Measurements from ENCODE around the gene ZRANB3. TPM values are rescaled to one million over a fixed set of nuclear protein-coding genes. Genes with fewer than 3 reads are reported as not detected.
A peak's percentile ranks its signal among the peaks of the same experiment; 100 is the strongest.

Gene ZRANB3
- total and polyA plus RNA-seq, 2 donors (not counting 3 experiments of a cell fraction or from before 2014, with no cell fraction given), result 2.2 to 6.0 TPM

DNA sequence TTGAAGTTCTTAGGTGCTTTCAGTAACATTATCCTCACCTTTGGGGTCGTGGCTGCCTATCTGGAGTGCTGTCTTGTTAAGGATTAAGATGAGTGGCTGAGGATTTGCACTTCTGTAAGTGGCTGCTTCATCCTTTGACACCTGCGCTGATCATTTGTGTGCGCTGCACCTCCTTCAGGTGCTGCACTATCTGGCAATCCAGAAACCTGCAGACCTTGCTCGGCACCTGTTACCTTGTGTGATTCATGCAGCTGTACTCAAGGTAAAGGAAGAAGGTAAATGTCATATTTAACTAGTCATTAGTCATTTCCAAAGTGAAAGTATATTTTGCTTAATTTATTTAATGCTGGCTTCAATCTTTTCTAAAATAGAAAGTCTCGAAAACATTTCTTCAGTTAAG, 368.6 kb downstream of the ZRANB3 start:
- Histone ChIP-seq H3K4me1 (ENCODE audit: control insufficient read depth, extremely low read depth, insufficient read depth, low read length) (no peaks in the 10 kb centered on the region), H3K79me2 (ENCODE audit: control insufficient read depth, insufficient read depth, low read length) (peaks cover 2% of the 10 kb centered on the region), H3K9me1 (replicated peaks; ENCODE audit: control insufficient read depth, extremely low read depth, insufficient read depth, low read length) (no peaks in the 10 kb centered on the region), H3K4me2 (ENCODE audit: insufficient read depth, low read length) (no peak overlapping the region), H3K27me3 (ENCODE audit: control insufficient read depth in 2 of 2, insufficient read depth in 2 of 2, low read length in 2 of 2) (no peaks in the 10 kb centered on the region), H3K4me3 (replicated peaks in 1 of 3; ENCODE audit: insufficient read depth in 1 of 3, low read depth in 1 of 3, low read length in 3 of 3) (no peak overlapping the region), H2AFZ (ENCODE audit: low read depth, low read length) (no peak overlapping the region), H4K20me1 (replicated peaks; ENCODE audit: control insufficient read depth, extremely low read depth, insufficient read depth, low read length) (no peaks in the 10 kb centered on the region), H3K9me3 (replicated peaks; ENCODE audit: control insufficient read depth, insufficient read depth, low read length) (no peaks in the 10 kb centered on the region), H3K27ac (ENCODE audit: insufficient read depth, low read depth, low read length) (no peak overlapping the region), H3K9ac (replicated peaks; ENCODE audit: extremely low read depth, insufficient read depth, low read length) (no peak overlapping the region), H3K36me3 (ENCODE audit: control insufficient read depth in 2 of 2, extremely low read depth in 1 of 2, insufficient read depth in 2 of 2, low read length in 2 of 2) (peaks cover 2 to 4% of the 10 kb centered on the region in 2 experiments)
- no TSS peak for BruUV-seq (replicated peaks)
- ChIA-PET POLR2A (no interaction called here), CTCF (no interaction called here)
- FAIRE-seq (no peak), DNase-seq (ENCODE audit: low read depth, low spot score) (no peak)
- intact Hi-C loops (cut with micrococcal nuclease), result loop anchor here (10.0 kb wide), 1 partner anchor 158 kb away; no protein-coding TSS in a partner anchor
- TF ChIP-seq EZH2 (IDR thresholded peaks at IDR 0.05; ENCODE audit: borderline replicate concordance, low read depth, low read length, severe bottlenecking) (no peak), POLR2AphosphoS5 (IDR thresholded peaks at IDR 0.05; ENCODE audit: insufficient read depth, low read depth, low read length) (no peak), GATA2 (IDR thresholded peaks at IDR 0.05; ENCODE audit: insufficient read depth, insufficient read length, low read depth, low read length) (no peak), POLR2A (IDR thresholded peaks at IDR 0.05; ENCODE audit: low read depth, low read length) (no peak), FOS (IDR thresholded peaks at IDR 0.05; ENCODE audit: borderline replicate concordance, insufficient read depth, low read length) (no peak)
- dilution Hi-C loops (cut with MboI; ENCODE audit: extremely low pct_ligation_motif_present, low sequenced_read_pairs), result no loop called here

GRCh38 chr2:135159191-135159590, 371.8 kb downstream of the ZRANB3 start:
- Histone ChIP-seq H3K27me3 (ENCODE audit: control insufficient read depth in 2 of 2, insufficient read depth in 2 of 2, low read length in 2 of 2) (no peaks in the 10 kb centered on the region), H3K27ac (ENCODE audit: insufficient read depth, low read depth, low read length) (no peak overlapping the region), H3K36me3 (ENCODE audit: control insufficient read depth in 2 of 2, extremely low read depth in 1 of 2, insufficient read depth in 2 of 2, low read length in 2 of 2) (peaks cover 1 to 7% of the 10 kb centered on the region in 2 experiments), H3K9me1 (replicated peaks; ENCODE audit: control insufficient read depth, extremely low read depth, insufficient read depth, low read length) (no peaks in the 10 kb centered on the region), H3K4me2 (ENCODE audit: insufficient read depth, low read length) (no peak overlapping the region), H3K9me3 (replicated peaks; ENCODE audit: control insufficient read depth, insufficient read depth, low read length) (no peaks in the 10 kb centered on the region), H3K4me1 (ENCODE audit: control insufficient read depth, extremely low read depth, insufficient read depth, low read length) (no peaks in the 10 kb centered on the region), H3K9ac (replicated peaks; ENCODE audit: extremely low read depth, insufficient read depth, low read length) (no peak overlapping the region), H2AFZ (ENCODE audit: low read depth, low read length) (no peak overlapping the region), H4K20me1 (replicated peaks; ENCODE audit: control insufficient read depth, extremely low read depth, insufficient read depth, low read length) (no peaks in the 10 kb centered on the region), H3K79me2 (ENCODE audit: control insufficient read depth, insufficient read depth, low read length) (peaks cover 2% of the 10 kb centered on the region), H3K4me3 (replicated peaks in 1 of 3; ENCODE audit: insufficient read depth in 1 of 3, low read depth in 1 of 3, low read length in 3 of 3) (no peak overlapping the region)
- ChIA-PET POLR2A (no interaction called here), CTCF (interaction anchor here (1.8 kb wide), 1 partner anchor 11 kb away, joined by 5 read pairs; no protein-coding TSS in a partner anchor)
- peak; percentile 44 for FAIRE-seq
- intact Hi-C loops (cut with micrococcal nuclease) (no loop called here), dilution Hi-C loops (cut with MboI; ENCODE audit: extremely low pct_ligation_motif_present, low sequenced_read_pairs) (no loop called here)
- BruUV-seq (replicated peaks), result no TSS peak
- TF ChIP-seq MYC (IDR thresholded peaks at IDR 0.05; ENCODE audit: low read depth, low read length), result no peak
- TF ChIP-seq FOS (IDR thresholded peaks at IDR 0.05; ENCODE audit: borderline replicate concordance, insufficient read depth, low read length), result no peak
- TF ChIP-seq POLR2A (IDR thresholded peaks at IDR 0.05; ENCODE audit: low read depth, low read length), result no peak
- no peak for TF ChIP-seq JUN (IDR thresholded peaks at IDR 0.05; ENCODE audit: borderline replicate concordance, insufficient read depth, insufficient read length, low read depth)
- TF ChIP-seq MAX (IDR thresholded peaks at IDR 0.05; ENCODE audit: insufficient read depth, insufficient read length), result no peak
- no peak for TF ChIP-seq EZH2 (IDR thresholded peaks at IDR 0.05; ENCODE audit: borderline replicate concordance, low read depth, low read length, severe bottlenecking)
- no peak for TF ChIP-seq POLR2AphosphoS5 (IDR thresholded peaks at IDR 0.05; ENCODE audit: insufficient read depth, low read depth, low read length)
- TF ChIP-seq CTCF (IDR thresholded peaks at IDR 0.05; ENCODE audit: extremely low read depth in 1 of 2, insufficient read depth in 1 of 2, low read depth in 1 of 2, low read length in 2 of 2), result no peak
- DNase-seq (ENCODE audit: low read depth, low spot score), result no peak

Measured in endothelial cell of umbilical vein (primary cell).